HepG2 (cell line): ENCODE data around the gene SLC25A38. TPM values are rescaled to one million over a fixed set of nuclear protein-coding genes. Genes with fewer than 3 reads are reported as not detected.

Experiments
- ATAC-seq: fragments of 200-7000 bp; cut with Tn5 transposase; 3 replicates; pipeline ENCODE4 v1.9.1; 2020; ENCODE audit warnings: mild to moderate bottlenecking, moderate library complexity
- Bru-seq: library from RNA; stranded (reverse); fragments of 400-500 nt; gene quantifications from one replicate; lab custom pipeline; 2021; lab: Mats Ljungman, UMichigan
- BruChase-seq, 2 experiments: library from RNA; stranded (reverse); fragments of 400-500 nt; gene quantifications; one replicate each; lab custom pipeline; 2021; lab: Mats Ljungman, UMichigan
- BruUV-seq: library from RNA; stranded (reverse); fragments of 400-500 nt; replicated peaks from 2 replicates; lab custom pipeline; 2021; lab: Mats Ljungman, UMichigan
- CTCF ChIA-PET: fragments of 300-600 bp; formaldehyde crosslinking; extraction: SDS; loops from one replicate; lab custom pipeline; 2021; ENCODE audit warnings: low total read pairs, inconsistent platforms, low intra/inter-chr PET ratio; lab: Yijun Ruan, JAX
- POLR2A ChIA-PET: fragments of 350-600 bp; sonication (Branson Sonifier 250); formaldehyde crosslinking; loops from one replicate; lab custom pipeline; 2020; ENCODE audit warnings: antibody characterized with exemption, inconsistent platforms; lab: Yijun Ruan, JAX
- DNase-seq: peaks from one replicate; pipeline ENCODE4 v3.0.0-alpha.2; 2015; ENCODE audit warnings: low spot score
- FAIRE-seq: peaks from 3 replicates; lab custom pipeline; 2011; peaks lifted over from hg19 to GRCh38; lab: Jason Lieb, UNC
- H2AFZ ChIP-seq: one replicate; pipeline ENCODE4 v1.6.1; 2011; ENCODE audit warnings: low read length, inconsistent platforms
- H3K27ac ChIP-seq: fragments of 300-600 bp; 3 replicates; pipeline ENCODE4 v1.8.0; 2011; ENCODE audit warnings: mixed run types, mild to moderate bottlenecking, mixed read lengths, low read length, inconsistent platforms; ENCODE audit not compliant: insufficient read depth; ENCODE audit errors: extremely low read length
- H3K27me3 ChIP-seq, 2 experiments: fragments of 200-600 bp in 1 of 2; 2 replicates in 1 of 2; 3 replicates in 1 of 2; pipeline versions ENCODE4 v1.6.0 to v1.8.0; 2011; ENCODE audit warnings: low read length in 2 of 2, mild to moderate bottlenecking in 2 of 2, moderate library complexity in 2 of 2, inconsistent platforms in 1 of 2; ENCODE audit not compliant: insufficient read depth in 2 of 2, control insufficient read depth in 1 of 2
- H3K36me3 ChIP-seq, 2 experiments: fragments of 200-600 bp in 1 of 2; replicated peaks in 1 of 2; 2 replicates in 1 of 2; 3 replicates in 1 of 2; pipeline versions ENCODE4 v1.5.1 to v1.8.0; 2011; ENCODE audit warnings: low read length in 2 of 2, inconsistent platforms in 1 of 2; ENCODE audit not compliant: insufficient read depth in 2 of 2, control insufficient read depth in 1 of 2
- H3K4me1 ChIP-seq: 2 replicates; pipeline ENCODE4 v1.5.1; 2012; ENCODE audit warnings: low read length, inconsistent platforms; ENCODE audit not compliant: insufficient read depth
- H3K4me2 ChIP-seq: 2 replicates; pipeline ENCODE4 v1.6.0; 2011; ENCODE audit warnings: low read depth, low read length, inconsistent platforms
- H3K4me3 ChIP-seq, 3 experiments: fragments of 200-600 bp in 1 of 3; sonication (generic), shearing (Covaris generic) in 1 of 3; replicated peaks in 1 of 3; 2 replicates each; pipeline ENCODE4 v1.5.1; 2011 to 2016; ENCODE audit warnings: low read length in 3 of 3, inconsistent platforms in 2 of 3, low read depth in 2 of 3, mild to moderate bottlenecking in 2 of 3, control low read depth in 1 of 3, mixed read lengths in 1 of 3; ENCODE audit not compliant: insufficient read depth in 1 of 3
- H3K79me2 ChIP-seq: one replicate; pipeline ENCODE4 v1.6.1; 2011; ENCODE audit warnings: low read length, inconsistent platforms; ENCODE audit not compliant: insufficient read depth
- H3K9ac ChIP-seq: 2 replicates; pipeline ENCODE4 v1.6.0; 2011; ENCODE audit warnings: mild to moderate bottlenecking, low read depth, low read length, inconsistent platforms; ENCODE audit not compliant: insufficient read depth
- H3K9me3 ChIP-seq: 2 replicates; pipeline ENCODE4 v1.5.1; 2012; ENCODE audit warnings: mild to moderate bottlenecking, low read length
- H4K20me1 ChIP-seq: 2 replicates; pipeline ENCODE4 v1.6.0; 2011; ENCODE audit warnings: inconsistent platforms, mild to moderate bottlenecking, low read length, moderate library complexity; ENCODE audit not compliant: insufficient read depth
- GRHL1 ChIP-seq: sonication (generic); formaldehyde crosslinking; conservative IDR thresholded peaks from 2 replicates; pipeline ENCODE4 v1.8.0; 2022; ENCODE audit warnings: missing genetic modification reagents
- MIER3 ChIP-seq: IDR thresholded peaks from 2 replicates; pipeline ENCODE4 v1.6.1; 2016; ENCODE audit warnings: missing compliant biosample characterization, borderline replicate concordance
- SNRNP70 ChIP-seq: fragments of 200-400 bp; formaldehyde crosslinking; IDR thresholded peaks from 2 replicates; pipeline ENCODE4 v1.6.1; 2017; ENCODE audit warnings: mild to moderate bottlenecking, low read depth, low read length, moderate library complexity
- TAF1 ChIP-seq: sonication (generic); formaldehyde crosslinking; IDR thresholded peaks from 2 replicates; pipeline ENCODE4 v1.4.0; 2020; ENCODE audit warnings: missing genetic modification reagents
- TFE3 ChIP-seq: IDR thresholded peaks from 2 replicates; pipeline ENCODE4 v1.6.1; 2016
- ZNF18 ChIP-seq: sonication (generic); formaldehyde crosslinking; IDR thresholded peaks from 2 replicates; pipeline ENCODE4 v1.8.0; 2022; ENCODE audit warnings: mild to moderate bottlenecking, missing genetic modification reagents; ENCODE audit not compliant: insufficient replicate concordance
- ZNF225 ChIP-seq: sonication (generic); formaldehyde crosslinking; IDR thresholded peaks from 2 replicates; pipeline ENCODE4 v1.4.0; 2020; ENCODE audit warnings: mild to moderate bottlenecking, missing genetic modification reagents
- WGBS: methylation state at CpG from one replicate; pipeline ENCODE4 v1.1.6; 2017; ENCODE audit warnings: low lambda C conversion rate; 5-methylcytosine and 5-hydroxymethylcytosine counted together
- in situ Hi-C: cut with HindIII; loops from 2 replicates; pipeline ENCODE4 v1.10.0; 2017; ENCODE audit warnings: low pct_unique_long_range_greater_than_20kb; ENCODE audit not compliant: extremely low pct_ligation_motif_present
- intact Hi-C: fragments of 100-400 bp; cut with micrococcal nuclease; formaldehyde crosslinking; loops from one replicate; pipeline ENCODE4 v1.10.0; 2022; ENCODE audit not compliant: unreplicated experiment
- long read RNA-seq, 2 experiments: library from RNA in 1 of 2; library from polyadenylated mRNA in 1 of 2; stranded (forward) in 1 of 2; unstranded in 1 of 2; transcript quantifications; one replicate each; pipeline ENCODE4 v2.0.0, GENCODE V29; 2019 to 2022
- polyA minus RNA-seq, 3 experiments: library from RNA; depleted of rRNA, polyadenylated mRNA; stranded (reverse); fragments of >200 nt; gene quantifications; 2 replicates each; pipeline ENCODE4 v1.2.3, GENCODE V29; 2011; ENCODE audit warnings: low replicate concordance in 1 of 3
- polyA plus RNA-seq, 8 experiments: library from polyadenylated mRNA; depleted of rRNA in 3 of 8; stranded (reverse) in 7 of 8; unstranded in 1 of 8; fragments of >200 nt; fragmentation: Illumina TruSeq in 4 of 8; extraction: Trizol in 4 of 8; gene quantifications; 2 replicates each; pipeline versions ENCODE4 v1.2.1 to v1.2.3, GENCODE V29; 2011 to 2016; ENCODE audit warnings: low read depth in 4 of 8, missing spikeins in 1 of 8, mixed read lengths in 1 of 8; ENCODE audit not compliant: insufficient read depth in 1 of 8
- total RNA-seq, 5 experiments: library from RNA; depleted of rRNA; stranded (reverse); fragments of >200 nt; fragmentation: Illumina TruSeq; extraction: Trizol; gene quantifications; 2 replicates each; pipeline ENCODE4 v1.2.3, GENCODE V29; 2016; ENCODE audit warnings: low read depth in 1 of 5

Gene SLC25A38, protein sequence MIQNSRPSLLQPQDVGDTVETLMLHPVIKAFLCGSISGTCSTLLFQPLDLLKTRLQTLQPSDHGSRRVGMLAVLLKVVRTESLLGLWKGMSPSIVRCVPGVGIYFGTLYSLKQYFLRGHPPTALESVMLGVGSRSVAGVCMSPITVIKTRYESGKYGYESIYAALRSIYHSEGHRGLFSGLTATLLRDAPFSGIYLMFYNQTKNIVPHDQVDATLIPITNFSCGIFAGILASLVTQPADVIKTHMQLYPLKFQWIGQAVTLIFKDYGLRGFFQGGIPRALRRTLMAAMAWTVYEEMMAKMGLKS
- total RNA-seq (2016; rRNA removed; fragmentation: Illumina TruSeq; extraction: Trizol) (32.5 and 33.7 TPM in 2 replicates), polyA plus RNA-seq (2011; rRNA removed) (32.3 and 35.4 TPM in 2 replicates), polyA minus RNA-seq (2011; rRNA and poly(A)+ RNA removed; ENCODE audit: low replicate concordance) (44.2 and 49.5 TPM in 2 replicates), Bru-seq, nascent RNA (percentile 87 among the genes with signal in this experiment), BruChase-seq, experiment 1, labeled RNA remaining after a 6-hour chase (percentile 93 among the genes with signal in this experiment), BruChase-seq, experiment 2, labeled RNA remaining after a 2-hour chase (percentile 91 among the genes with signal in this experiment)
- 13.6 and 14.0 TPM in 2 replicates for total RNA-seq (2016; cell fraction: cytosol; rRNA removed; fragmentation: Illumina TruSeq; extraction: Trizol; ENCODE audit: low read depth)
- total RNA-seq (2016; cell fraction: insoluble cytoplasmic fraction; rRNA removed; fragmentation: Illumina TruSeq; extraction: Trizol): 30.5 and 33.1 TPM in 2 replicates
- 28.9 and 29.7 TPM in 2 replicates for total RNA-seq (2016; cell fraction: membrane; rRNA removed; fragmentation: Illumina TruSeq; extraction: Trizol)
- 21.9 and 22.5 TPM in 2 replicates for total RNA-seq (2016; cell fraction: nucleus; rRNA removed; fragmentation: Illumina TruSeq; extraction: Trizol)
- 27.5 and 32.3 TPM in 2 replicates for polyA plus RNA-seq (2011; cell fraction: cytosol; rRNA removed)
- polyA plus RNA-seq (2011; cell fraction: nucleus; rRNA removed): 22.7 and 25.3 TPM in 2 replicates
- polyA plus RNA-seq (2012): 22.2 and 25.3 TPM in 2 replicates
- polyA plus RNA-seq (2016; cell fraction: cytosol; fragmentation: Illumina TruSeq; extraction: Trizol; ENCODE audit: low read depth): 10.3 and 12.0 TPM in 2 replicates
- 32.2 and 34.1 TPM in 2 replicates for polyA plus RNA-seq (2016; cell fraction: insoluble cytoplasmic fraction; fragmentation: Illumina TruSeq; extraction: Trizol; ENCODE audit: low read depth)
- polyA plus RNA-seq (2016; cell fraction: membrane; fragmentation: Illumina TruSeq; extraction: Trizol; ENCODE audit: low read depth): 21.0 and 23.3 TPM in 2 replicates
- 38.0 and 39.9 TPM in 2 replicates for polyA plus RNA-seq (2016; cell fraction: nucleus; fragmentation: Illumina TruSeq; extraction: Trizol; ENCODE audit: insufficient read depth, low read depth)
- 16.9 and 17.9 TPM in 2 replicates for polyA minus RNA-seq (2011; cell fraction: cytosol; rRNA and poly(A)+ RNA removed)
- 15.6 and 18.8 TPM in 2 replicates for polyA minus RNA-seq (2011; cell fraction: nucleus; rRNA and poly(A)+ RNA removed)
- long read RNA-seq, experiment 1, transcript SLC25A38-201 (7 exons, 2,147 nt): major isoform, 39 of 46 reads
- long read RNA-seq, experiment 1, partial matches to known transcripts: 3 of 46 reads
- long read RNA-seq, experiment 1, other reads (novel, unspliced or antisense): 4 of 46 reads
- long read RNA-seq, experiment 2, transcript SLC25A38-201 (7 exons, 2,147 nt): major isoform, 87 of 103 reads
- long read RNA-seq, experiment 2, partial matches to known transcripts: 12 of 103 reads
- long read RNA-seq, experiment 2, other reads (novel, unspliced or antisense): 4 of 103 reads

GRCh38 chr3:39383045-39383880 is at the start of gene SLC25A38:
Gene SLC25A38 (plus strand): TSS chr3:39383370. CDS start chr3:39383725, 355 bp downstream.
- intact Hi-C loops (no loop called here), in situ Hi-C loops (loop anchor here (10.0 kb wide), 1 partner anchor 198 kb away; no protein-coding TSS in a partner anchor)
- Histone ChIP-seq H3K27me3 (no peaks in the 10 kb centered on the region), H3K9ac (peak within 1 kb of the TSS; percentile 86), H3K4me1 (peaks cover 56% of the 10 kb centered on the region), H3K9me3 (no peaks in the 10 kb centered on the region), H2AFZ (peak within 1 kb of the TSS; percentile 32), H3K36me3 (no peaks in the 10 kb centered on the region; a peak in 2 of 5 replicates), H4K20me1 (peaks cover 25% of the 10 kb centered on the region), H3K4me2 (peak within 1 kb of the TSS; percentile 73), H3K27ac (peak within 1 kb of the TSS; percentile 89), H3K79me2 (peaks cover 43% of the 10 kb centered on the region), H3K4me3 (peak within 1 kb of the TSS; percentile 84 to 89 (median 86))
- ATAC-seq (peak; percentile 86), FAIRE-seq (peak; percentile 92), DNase-seq (peak; percentile 82)
- BruUV-seq: TSS peak; percentile 67
- ChIA-PET POLR2A (interaction anchor here (0.8 to 1.5 kb wide), 4 partner anchors 19 to 206 kb away, joined by 3 to 19 read pairs (median 4); partner anchors contain the start of gene RPSA), CTCF (no interaction called here)
- 2% methylated on average over 9 of the region's 62 CpGs for WGBS
- TF ChIP-seq TFE3 (CRISPR knock-in tag) (peak; percentile 90), GRHL1 (CRISPR knock-in tag) (no peak), SNRNP70 (no peak), ZNF225 (CRISPR knock-in tag) (0 out of 2 replicates have a peak, but pooled peaks have one; percentile 43), TAF1 (peak; percentile 50; the same call in 1 of the 2 replicates), ZNF18 (peak; percentile 9), MIER3 (CRISPR knock-in tag) (0 out of 2 replicates have a peak, but pooled peaks have one; percentile 26)
